SK-N-SH (cell line): ENCODE data around the gene MAPRE3. TPM values are rescaled to one million over a fixed set of nuclear protein-coding genes. Genes with fewer than 3 reads are reported as not detected.

Experiments
- CTCF ChIA-PET: fragments of 300-600, 350-600 bp; formaldehyde crosslinking; extraction: SDS; loops from one replicate; lab custom pipeline; 2021; lab: Yijun Ruan, JAX
- POLR2A ChIA-PET: fragments of 350-600 bp; sonication (Branson Sonifier 250); formaldehyde crosslinking; extraction: SDS; loops from one replicate; lab custom pipeline; 2020; ENCODE audit warnings: antibody characterized with exemption, inconsistent platforms; lab: Yijun Ruan, JAX
- DNase-seq: peaks from one replicate; pipeline ENCODE4 v3.0.0; 2012
- H2AFZ ChIP-seq: fragments of 200-600 bp; sonication (generic); 2 replicates; pipeline ENCODE4 v1.8.1; 2016; ENCODE audit warnings: antibody characterized with exemption, mild to moderate bottlenecking, low read depth
- H3F3A ChIP-seq: fragments of 200-600 bp; sonication (generic); replicated peaks from 2 replicates; pipeline ENCODE3; 2016; ENCODE audit warnings: antibody characterized with exemption, mild to moderate bottlenecking; ENCODE audit not compliant: insufficient read depth
- H3K27ac ChIP-seq, 2 experiments: fragments of 200-500 bp in 1 of 2; fragments of 200-600 bp in 1 of 2; sonication (Bioruptor generic) in 1 of 2; sonication (generic), shearing (Covaris generic) in 1 of 2; 2 replicates each; pipeline versions ENCODE4 v1.5.1 to v1.6.1; 2014 to 2016; ENCODE audit warnings: low read depth in 2 of 2, inconsistent platforms in 1 of 2, low read length in 1 of 2, mild to moderate bottlenecking in 1 of 2, mixed read lengths in 1 of 2
- H3K27me3 ChIP-seq: fragments of 200-600 bp; sonication (generic), shearing (Covaris generic); 2 replicates; pipeline ENCODE4 v1.6.1; 2016; ENCODE audit warnings: mixed run types; ENCODE audit not compliant: insufficient read depth
- H3K36me3 ChIP-seq, 2 experiments: fragments of 200-500 bp in 1 of 2; fragments of 200-600 bp in 1 of 2; sonication (Bioruptor generic) in 1 of 2; sonication (generic) in 1 of 2; replicated peaks in 1 of 2; 2 replicates each; pipeline versions ENCODE3 to v1.5.1; 2014 to 2016; ENCODE audit warnings: low read length in 1 of 2, mild to moderate bottlenecking in 1 of 2; ENCODE audit not compliant: insufficient read depth in 2 of 2, control insufficient read depth in 1 of 2
- H3K4me1 ChIP-seq, 2 experiments: fragments of 200-500 bp in 1 of 2; fragments of 200-600 bp in 1 of 2; sonication (Bioruptor generic) in 1 of 2; sonication (generic), shearing (Covaris generic) in 1 of 2; 2 replicates each; pipeline versions ENCODE4 v1.5.1 to v1.6.1; 2014 to 2016; ENCODE audit warnings: low read depth in 1 of 2, low read length in 1 of 2, mixed run types in 1 of 2; ENCODE audit not compliant: insufficient read depth in 2 of 2, control insufficient read depth in 1 of 2
- H3K4me2 ChIP-seq: fragments of 200-600 bp; sonication (generic), shearing (Covaris generic); 2 replicates; pipeline ENCODE4 v1.6.1; 2017; ENCODE audit warnings: mixed run types
- H3K4me3 ChIP-seq, 2 experiments: fragments of 200-500 bp in 1 of 2; fragments of 200-600 bp in 1 of 2; sonication (Bioruptor generic) in 1 of 2; sonication (generic), shearing (Covaris generic) in 1 of 2; 2 replicates each; pipeline versions ENCODE4 v1.5.1 to v1.8.1; 2014 to 2016; ENCODE audit warnings: low read depth in 2 of 2, inconsistent platforms in 1 of 2, low read length in 1 of 2, mild to moderate bottlenecking in 1 of 2, mixed read lengths in 1 of 2, moderate library complexity in 1 of 2
- H3K79me2 ChIP-seq: fragments of 200-600 bp; sonication (generic); 2 replicates; pipeline ENCODE4 v1.8.1; 2017; ENCODE audit warnings: mild to moderate bottlenecking; ENCODE audit not compliant: insufficient read depth
- H3K9ac ChIP-seq: fragments of 200-600 bp; sonication (generic); 2 replicates; pipeline ENCODE4 v1.6.1; 2017; ENCODE audit warnings: mixed run types
- H3K9me2 ChIP-seq: fragments of 200-600 bp; sonication (generic); 2 replicates; pipeline ENCODE4 v1.6.1; 2017; ENCODE audit warnings: mixed run types
- H3K9me3 ChIP-seq: fragments of 200-600 bp; sonication (generic); 2 replicates; pipeline ENCODE4 v1.6.1; 2017; ENCODE audit warnings: mixed run types, mild to moderate bottlenecking, moderate library complexity
- H4K20me1 ChIP-seq: fragments of 200-600 bp; sonication (generic); 2 replicates; pipeline ENCODE4 v1.6.1; 2017; ENCODE audit warnings: mild to moderate bottlenecking, mixed run types; ENCODE audit not compliant: insufficient read depth
- ELF1 ChIP-seq: IDR thresholded peaks from 2 replicates; pipeline ENCODE4 v1.4.0; 2012
- FOXJ3 ChIP-seq: sonication (generic); formaldehyde crosslinking; IDR thresholded peaks from 2 replicates; pipeline ENCODE4 v1.5.1; 2020; ENCODE audit warnings: mild to moderate bottlenecking, missing genetic modification reagents
- FOXM1 ChIP-seq: IDR thresholded peaks from 2 replicates; pipeline ENCODE4 v1.4.0; 2012; ENCODE audit warnings: low read depth, mild to moderate bottlenecking
- MEF2A ChIP-seq: IDR thresholded peaks from 2 replicates; pipeline ENCODE4 v1.4.0; 2012; ENCODE audit warnings: low read depth, borderline replicate concordance
- RCOR1 ChIP-seq: fragments of 150-350 bp; IDR thresholded peaks from 2 replicates; pipeline ENCODE4 v1.6.1; 2017; ENCODE audit warnings: antibody characterized with exemption, low read length
- RFX5 ChIP-seq: IDR thresholded peaks from 2 replicates; pipeline ENCODE4 v1.6.1; 2012; ENCODE audit warnings: mild to moderate bottlenecking, improper control_type of control experiment, low read length
- TEAD4 ChIP-seq: IDR thresholded peaks from 2 replicates; pipeline ENCODE4 v1.4.0; 2012; ENCODE audit warnings: mild to moderate bottlenecking, borderline replicate concordance; ENCODE audit not compliant: insufficient read depth
- WGBS: methylation state at CpG from one replicate; pipeline ENCODE4 v1.1.6; 2017; ENCODE audit warnings: low lambda C conversion rate; 5-methylcytosine and 5-hydroxymethylcytosine counted together
- polyA plus RNA-seq, 3 experiments: library from polyadenylated mRNA; depleted of rRNA; stranded (reverse); fragments of >200 nt; gene quantifications; 2 replicates each; pipeline ENCODE4 v1.2.3, GENCODE V29; 2012
- TF ChIP-seq, protein P1 (sequence below): fragments of 150-350 bp; IDR thresholded peaks from 2 replicates; pipeline ENCODE4 v1.6.1; 2017; ENCODE audit warnings: antibody characterized with exemption, low read length, low read depth, borderline replicate concordance
- TF ChIP-seq, protein P2 (sequence below): IDR thresholded peaks from 2 replicates; pipeline ENCODE4 v1.4.0; 2012; ENCODE audit warnings: low read depth
- TF ChIP-seq, protein P3 (sequence below): fragments of 150-350 bp; IDR thresholded peaks from 2 replicates; pipeline ENCODE4 v1.6.1; 2016; ENCODE audit warnings: mild to moderate bottlenecking, low read depth, low read length
- TF ChIP-seq, protein P4 (sequence below): fragments of 200-600 bp; sonication (generic); IDR thresholded peaks from 2 replicates; pipeline ENCODE4 v1.6.1; 2017; ENCODE audit warnings: antibody characterized with exemption, mild to moderate bottlenecking, moderate library complexity
- TF ChIP-seq, protein P5 (sequence below): IDR thresholded peaks from 2 replicates; pipeline ENCODE4 v1.4.0; 2012; ENCODE audit warnings: low read depth, borderline replicate concordance

MAPRE3 gene
- polyA plus RNA-seq, 1 of the 3 experiments (the other 2 are of a cell fraction), result 24.4 TPM

DNA sequence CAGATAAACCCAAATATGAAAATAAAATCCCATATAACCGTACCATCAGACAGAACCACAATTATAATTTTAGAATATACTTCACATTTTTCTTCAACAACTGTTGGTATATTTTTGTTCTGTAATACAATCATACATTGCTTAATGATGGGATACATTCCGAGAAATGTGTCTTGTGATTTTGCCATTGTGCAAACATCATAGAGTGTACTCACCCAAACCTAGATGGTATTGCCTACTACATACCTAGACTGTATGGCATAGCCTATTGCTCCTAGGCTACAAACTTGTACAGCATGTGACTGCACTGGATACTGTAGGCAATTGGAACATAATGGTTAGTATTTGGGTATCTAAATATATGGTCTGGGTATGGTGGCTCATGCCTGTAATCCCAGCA lies 30.6 kb downstream of the MAPRE3 start:
- ChIA-PET CTCF (interaction anchor here (0.7 to 1.0 kb wide), 2 partner anchors 16 to 24 kb away, joined by 4 to 5 read pairs; no protein-coding TSS in a partner anchor), POLR2A (no interaction called here)
- no peaks in the 10 kb centered on the region for H3K36me3 ChIP-seq
- no peak for DNase-seq
- H3K27me3 ChIP-seq, result no peaks in the 10 kb centered on the region
- H3K27ac ChIP-seq, result no peak overlapping the region
- H3K4me2 ChIP-seq, result no peak overlapping the region
- 0 out of 4 replicates have a peak, but pooled peaks cover 0 to 7% of the 10 kb centered on the region in 2 experiments for H3K4me1 ChIP-seq
- H2AFZ ChIP-seq, result no peak overlapping the region
- 97% methylated on average over 2 of the region's 2 CpGs for WGBS
- no peaks in the 10 kb centered on the region for H3F3A ChIP-seq
- H3K9ac ChIP-seq, result no peak overlapping the region
- no peaks in the 10 kb centered on the region for H3K79me2 ChIP-seq
- H3K9me3 ChIP-seq, result no peaks in the 10 kb centered on the region
- H3K4me3 ChIP-seq, result no peak overlapping the region
- no peaks in the 10 kb centered on the region for H4K20me1 ChIP-seq
- TF ChIP-seq RFX5, result no peak
- TF ChIP-seq TEAD4, result no peak
- TF ChIP-seq, protein P1, sequence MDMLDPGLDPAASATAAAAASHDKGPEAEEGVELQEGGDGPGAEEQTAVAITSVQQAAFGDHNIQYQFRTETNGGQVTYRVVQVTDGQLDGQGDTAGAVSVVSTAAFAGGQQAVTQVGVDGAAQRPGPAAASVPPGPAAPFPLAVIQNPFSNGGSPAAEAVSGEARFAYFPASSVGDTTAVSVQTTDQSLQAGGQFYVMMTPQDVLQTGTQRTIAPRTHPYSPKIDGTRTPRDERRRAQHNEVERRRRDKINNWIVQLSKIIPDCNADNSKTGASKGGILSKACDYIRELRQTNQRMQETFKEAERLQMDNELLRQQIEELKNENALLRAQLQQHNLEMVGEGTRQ, result no peak
- TF ChIP-seq, protein P2, sequence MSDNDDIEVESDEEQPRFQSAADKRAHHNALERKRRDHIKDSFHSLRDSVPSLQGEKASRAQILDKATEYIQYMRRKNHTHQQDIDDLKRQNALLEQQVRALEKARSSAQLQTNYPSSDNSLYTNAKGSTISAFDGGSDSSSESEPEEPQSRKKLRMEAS, result no peak
- no peak for TF ChIP-seq RCOR1
- no peak for TF ChIP-seq MEF2A
- TF ChIP-seq, protein P3, sequence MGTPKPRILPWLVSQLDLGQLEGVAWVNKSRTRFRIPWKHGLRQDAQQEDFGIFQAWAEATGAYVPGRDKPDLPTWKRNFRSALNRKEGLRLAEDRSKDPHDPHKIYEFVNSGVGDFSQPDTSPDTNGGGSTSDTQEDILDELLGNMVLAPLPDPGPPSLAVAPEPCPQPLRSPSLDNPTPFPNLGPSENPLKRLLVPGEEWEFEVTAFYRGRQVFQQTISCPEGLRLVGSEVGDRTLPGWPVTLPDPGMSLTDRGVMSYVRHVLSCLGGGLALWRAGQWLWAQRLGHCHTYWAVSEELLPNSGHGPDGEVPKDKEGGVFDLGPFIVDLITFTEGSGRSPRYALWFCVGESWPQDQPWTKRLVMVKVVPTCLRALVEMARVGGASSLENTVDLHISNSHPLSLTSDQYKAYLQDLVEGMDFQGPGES, result no peak
- no peak for TF ChIP-seq FOXJ3
- no peak for TF ChIP-seq FOXM1
- TF ChIP-seq ELF1, result no peak
- TF ChIP-seq, protein P4, sequence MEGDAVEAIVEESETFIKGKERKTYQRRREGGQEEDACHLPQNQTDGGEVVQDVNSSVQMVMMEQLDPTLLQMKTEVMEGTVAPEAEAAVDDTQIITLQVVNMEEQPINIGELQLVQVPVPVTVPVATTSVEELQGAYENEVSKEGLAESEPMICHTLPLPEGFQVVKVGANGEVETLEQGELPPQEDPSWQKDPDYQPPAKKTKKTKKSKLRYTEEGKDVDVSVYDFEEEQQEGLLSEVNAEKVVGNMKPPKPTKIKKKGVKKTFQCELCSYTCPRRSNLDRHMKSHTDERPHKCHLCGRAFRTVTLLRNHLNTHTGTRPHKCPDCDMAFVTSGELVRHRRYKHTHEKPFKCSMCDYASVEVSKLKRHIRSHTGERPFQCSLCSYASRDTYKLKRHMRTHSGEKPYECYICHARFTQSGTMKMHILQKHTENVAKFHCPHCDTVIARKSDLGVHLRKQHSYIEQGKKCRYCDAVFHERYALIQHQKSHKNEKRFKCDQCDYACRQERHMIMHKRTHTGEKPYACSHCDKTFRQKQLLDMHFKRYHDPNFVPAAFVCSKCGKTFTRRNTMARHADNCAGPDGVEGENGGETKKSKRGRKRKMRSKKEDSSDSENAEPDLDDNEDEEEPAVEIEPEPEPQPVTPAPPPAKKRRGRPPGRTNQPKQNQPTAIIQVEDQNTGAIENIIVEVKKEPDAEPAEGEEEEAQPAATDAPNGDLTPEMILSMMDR, result no peak
- TF ChIP-seq, protein P5, sequence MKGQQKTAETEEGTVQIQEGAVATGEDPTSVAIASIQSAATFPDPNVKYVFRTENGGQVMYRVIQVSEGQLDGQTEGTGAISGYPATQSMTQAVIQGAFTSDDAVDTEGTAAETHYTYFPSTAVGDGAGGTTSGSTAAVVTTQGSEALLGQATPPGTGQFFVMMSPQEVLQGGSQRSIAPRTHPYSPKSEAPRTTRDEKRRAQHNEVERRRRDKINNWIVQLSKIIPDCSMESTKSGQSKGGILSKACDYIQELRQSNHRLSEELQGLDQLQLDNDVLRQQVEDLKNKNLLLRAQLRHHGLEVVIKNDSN, result no peak
- no peaks in the 10 kb centered on the region for H3K9me2 ChIP-seq

DNA sequence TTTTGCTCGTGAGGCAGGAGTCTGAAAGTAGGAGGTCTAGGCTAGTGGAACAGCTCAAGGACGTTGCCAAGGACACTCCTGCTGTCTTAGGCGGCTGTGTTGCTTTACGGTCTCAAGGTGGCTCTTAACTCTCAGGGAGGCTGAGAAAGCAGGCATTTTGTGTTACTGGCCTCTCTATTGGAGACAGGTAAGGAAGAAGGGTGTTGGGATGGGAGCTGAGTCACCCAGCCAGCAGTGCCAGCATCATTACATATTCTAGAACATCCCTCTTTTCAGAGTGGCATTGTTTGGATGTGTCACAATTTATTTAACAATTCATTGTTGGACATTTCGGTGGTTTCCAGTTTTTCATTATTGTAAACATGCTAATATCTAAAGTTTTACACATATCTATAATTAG lies 31.5 kb downstream of the MAPRE3 start:
- Histone ChIP-seq H3K27ac (no peak overlapping the region), H3K9ac (no peak overlapping the region), H3K4me3 (no peak overlapping the region), H3K9me2 (no peaks in the 10 kb centered on the region), H3K79me2 (no peaks in the 10 kb centered on the region), H3K4me2 (no peak overlapping the region), H4K20me1 (no peaks in the 10 kb centered on the region), H3F3A (no peaks in the 10 kb centered on the region), H3K9me3 (no peaks in the 10 kb centered on the region), H2AFZ (no peak overlapping the region), H3K4me1 (0 out of 4 replicates have a peak, but pooled peaks cover 0 to 7% of the 10 kb centered on the region in 2 experiments), H3K36me3 (no peaks in the 10 kb centered on the region), H3K27me3 (no peaks in the 10 kb centered on the region)
- ChIA-PET CTCF (interaction anchor here (0.9 to 33.3 kb wide), 4 partner anchors 11 to 59 kb away, joined by 3 to 1017 read pairs (median 34); partner anchors contain the start of gene MAPRE3), POLR2A (no interaction called here)
- 78% methylated on average over 5 of the region's 5 CpGs for WGBS
- TF ChIP-seq, protein P1, result no peak
- TF ChIP-seq, protein P5, result no peak
- DNase-seq, result no peak
